RWPE2 (cell line): Measurements from ENCODE around the gene FNDC8.

ENCODE experiments used
- ATAC-seq: fragments of 200-7000 bp; cut with Tn5 transposase; 3 replicates; pipeline ENCODE4 v1.9.1; 2021; ENCODE audit warnings: low read depth
- DNase-seq: peaks from one replicate; pipeline ENCODE4 v3.0.0-alpha.2; 2020; ENCODE audit warnings: low spot score
- H3K27ac ChIP-seq: fragments of 450-650 bp; 2 replicates; pipeline ENCODE4 v1.5.1; 2017; ENCODE audit warnings: mild to moderate bottlenecking; ENCODE audit not compliant: poor library complexity, severe bottlenecking
- H3K27me3 ChIP-seq: fragments of 250-450 bp; sonication (Bioruptor Pico); 2 replicates; pipeline ENCODE4 v1.5.1; 2021; ENCODE audit warnings: mild to moderate bottlenecking, moderate library complexity; ENCODE audit not compliant: insufficient read depth, poor library complexity, severe bottlenecking
- H3K36me3 ChIP-seq: fragments of 250-450 bp; sonication (Bioruptor Pico); 2 replicates; pipeline ENCODE4 v1.5.1; 2020; ENCODE audit warnings: low read depth, mild to moderate bottlenecking, moderate library complexity
- H3K4me1 ChIP-seq: fragments of 250-450 bp; sonication (Bioruptor Pico); 2 replicates; pipeline ENCODE4 v1.5.1; 2021; ENCODE audit warnings: mild to moderate bottlenecking, moderate library complexity; ENCODE audit not compliant: insufficient read depth, poor library complexity, severe bottlenecking
- H3K4me3 ChIP-seq: fragments of 250-450 bp; sonication (Bioruptor Pico); 2 replicates; pipeline ENCODE4 v1.5.1; 2021; ENCODE audit warnings: mild to moderate bottlenecking, moderate library complexity; ENCODE audit not compliant: severe bottlenecking
- H3K9me3 ChIP-seq: fragments of 250-450 bp; sonication (Bioruptor Pico); 2 replicates; pipeline ENCODE4 v1.5.1; 2021; ENCODE audit warnings: mild to moderate bottlenecking, moderate library complexity; ENCODE audit not compliant: severe bottlenecking
- TF ChIP-seq, protein P1 (sequence below): fragments of 450-650 bp; IDR thresholded peaks from one replicate; pipeline ENCODE4 v1.5.1; 2017; ENCODE audit warnings: mild to moderate bottlenecking, moderate library complexity; ENCODE audit not compliant: poor library complexity, severe bottlenecking

Gene FNDC8

DNA sequence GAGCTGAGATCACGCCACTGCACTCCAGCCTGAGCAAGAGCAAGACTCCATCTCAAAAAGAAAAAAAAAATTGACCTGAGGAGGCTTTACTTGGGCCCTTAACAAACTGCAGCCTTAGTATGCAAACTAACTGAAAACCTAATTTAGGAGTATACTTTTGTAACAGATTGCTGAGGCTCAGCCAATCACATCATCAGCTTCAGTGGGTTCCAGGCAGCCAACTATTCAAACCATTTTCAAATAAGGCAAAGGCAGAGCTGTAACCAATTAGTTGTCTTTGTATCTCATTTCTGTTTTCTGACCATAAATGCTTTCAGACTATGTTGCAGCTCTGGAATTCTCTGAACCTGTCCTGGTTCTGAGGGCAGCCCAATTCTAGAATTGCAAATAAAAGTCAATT, 25.7 kb upstream of the FNDC8 start:
- Histone ChIP-seq H3K9me3 (no peaks in the 10 kb centered on the region), H3K4me1 (no peaks in the 10 kb centered on the region), H3K27ac (no peak overlapping the region), H3K4me3 (no peak overlapping the region), H3K27me3 (no peaks in the 10 kb centered on the region), H3K36me3 (no peaks in the 10 kb centered on the region)
- ATAC-seq (no peak), DNase-seq (no peak)
- TF ChIP-seq, protein P1, sequence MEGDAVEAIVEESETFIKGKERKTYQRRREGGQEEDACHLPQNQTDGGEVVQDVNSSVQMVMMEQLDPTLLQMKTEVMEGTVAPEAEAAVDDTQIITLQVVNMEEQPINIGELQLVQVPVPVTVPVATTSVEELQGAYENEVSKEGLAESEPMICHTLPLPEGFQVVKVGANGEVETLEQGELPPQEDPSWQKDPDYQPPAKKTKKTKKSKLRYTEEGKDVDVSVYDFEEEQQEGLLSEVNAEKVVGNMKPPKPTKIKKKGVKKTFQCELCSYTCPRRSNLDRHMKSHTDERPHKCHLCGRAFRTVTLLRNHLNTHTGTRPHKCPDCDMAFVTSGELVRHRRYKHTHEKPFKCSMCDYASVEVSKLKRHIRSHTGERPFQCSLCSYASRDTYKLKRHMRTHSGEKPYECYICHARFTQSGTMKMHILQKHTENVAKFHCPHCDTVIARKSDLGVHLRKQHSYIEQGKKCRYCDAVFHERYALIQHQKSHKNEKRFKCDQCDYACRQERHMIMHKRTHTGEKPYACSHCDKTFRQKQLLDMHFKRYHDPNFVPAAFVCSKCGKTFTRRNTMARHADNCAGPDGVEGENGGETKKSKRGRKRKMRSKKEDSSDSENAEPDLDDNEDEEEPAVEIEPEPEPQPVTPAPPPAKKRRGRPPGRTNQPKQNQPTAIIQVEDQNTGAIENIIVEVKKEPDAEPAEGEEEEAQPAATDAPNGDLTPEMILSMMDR: no peak

DNA sequence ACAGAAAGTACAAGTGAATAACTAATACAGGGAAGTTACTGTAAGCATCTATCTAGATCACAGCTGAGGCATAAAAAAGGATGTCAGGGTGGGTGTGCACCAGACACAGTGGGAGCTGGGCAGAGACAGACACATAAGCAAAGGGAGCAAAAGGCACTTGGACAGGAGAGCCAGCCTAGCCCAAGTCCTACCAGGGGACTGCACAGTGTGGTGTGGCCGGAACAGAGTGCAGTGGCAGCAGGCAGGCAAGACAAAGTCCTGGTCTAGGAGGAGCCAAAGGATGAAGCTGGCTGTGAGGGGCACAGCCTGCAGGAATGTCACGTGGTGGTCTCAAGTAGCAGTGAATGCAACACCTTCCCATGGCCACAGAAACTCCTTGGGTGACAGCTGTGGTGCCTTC, 23.6 kb upstream of the FNDC8 start:
- DNase-seq: no peak
- H3K36me3 ChIP-seq: peaks cover 6% of the 10 kb centered on the region; the same call in 1 of the 2 replicates
- H3K4me3 ChIP-seq: no peak overlapping the region
- H3K4me1 ChIP-seq: no peaks in the 10 kb centered on the region
- H3K27ac ChIP-seq: no peak overlapping the region
- H3K9me3 ChIP-seq: no peaks in the 10 kb centered on the region
- ATAC-seq: no peak
- no peaks in the 10 kb centered on the region for H3K27me3 ChIP-seq
- TF ChIP-seq, protein P1: no peak

DNA sequence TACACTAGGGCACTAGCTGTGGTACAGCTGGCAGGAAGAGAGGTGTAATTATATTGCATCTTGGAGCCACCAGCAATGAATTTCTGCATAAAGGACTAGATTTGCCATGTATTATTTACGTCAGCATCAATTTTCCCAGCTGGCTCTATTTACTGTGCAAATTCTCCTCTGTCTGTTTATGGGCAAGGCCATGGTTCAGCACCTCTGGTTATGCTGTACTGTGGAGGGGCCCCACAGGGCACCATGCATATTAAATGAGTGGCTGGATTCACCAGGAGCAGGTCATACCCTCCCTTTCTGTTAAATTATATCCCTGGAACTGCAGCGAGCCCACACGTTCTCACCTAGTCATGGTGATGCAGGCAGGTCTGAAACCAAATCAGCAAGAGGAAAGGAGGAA, 21.5 kb upstream of the FNDC8 start:
- ATAC-seq: no peak
- DNase-seq: no peak
- no peaks in the 10 kb centered on the region for H3K4me1 ChIP-seq
- H3K27ac ChIP-seq: no peak overlapping the region
- no peaks in the 10 kb centered on the region for H3K27me3 ChIP-seq
- H3K36me3 ChIP-seq: peaks cover 6% of the 10 kb centered on the region
- H3K4me3 ChIP-seq: no peak overlapping the region
- H3K9me3 ChIP-seq: no peaks in the 10 kb centered on the region
- TF ChIP-seq, protein P1: no peak

DNA sequence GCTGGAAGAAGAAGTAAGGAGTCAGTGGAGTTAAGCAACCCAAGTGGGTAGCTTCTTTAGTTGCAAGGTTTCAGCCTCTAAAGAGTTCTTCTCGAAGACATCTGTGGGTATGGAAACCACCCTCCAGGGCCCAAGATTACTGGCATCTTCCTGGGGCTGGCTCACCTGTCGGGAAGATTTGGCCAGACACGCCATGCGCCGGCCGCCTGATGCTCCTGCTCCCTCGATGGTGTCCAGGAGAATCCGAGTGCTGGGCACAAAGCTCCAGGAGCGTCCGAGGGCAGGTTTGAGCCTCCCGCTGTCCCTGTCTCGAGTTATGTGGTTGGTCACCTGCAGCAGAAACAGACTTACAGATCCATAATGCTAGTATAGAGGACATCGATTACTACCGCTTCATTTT, 20.4 kb upstream of the FNDC8 start:
- TF ChIP-seq, protein P1: no peak
- H3K4me3 ChIP-seq: no peak overlapping the region
- no peaks in the 10 kb centered on the region for H3K27me3 ChIP-seq
- H3K36me3 ChIP-seq: peaks cover 8% of the 10 kb centered on the region
- no peaks in the 10 kb centered on the region for H3K9me3 ChIP-seq
- no peak overlapping the region for H3K27ac ChIP-seq
- DNase-seq (no peak), ATAC-seq (no peak)
- H3K4me1 ChIP-seq: no peaks in the 10 kb centered on the region

DNA sequence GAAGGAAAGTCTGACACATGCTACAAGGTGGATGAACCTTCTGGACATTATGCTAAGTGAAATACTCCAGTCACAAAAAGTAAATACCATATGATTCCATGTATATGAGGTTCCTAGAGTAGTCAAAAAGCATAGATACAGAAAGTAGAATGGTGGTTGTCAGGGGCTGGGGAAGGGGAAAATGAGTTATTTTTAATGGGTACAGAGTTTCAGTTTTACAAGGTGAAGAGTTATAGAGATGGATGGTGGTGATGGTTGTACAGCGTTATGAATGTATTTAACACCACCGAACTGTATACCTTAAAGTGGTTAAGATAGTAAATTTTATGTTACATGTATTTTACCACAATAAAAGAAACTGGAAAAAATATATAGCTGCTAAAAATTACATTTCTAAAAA, 19.7 kb upstream of the FNDC8 start:
- Histone ChIP-seq H3K27me3 (no peaks in the 10 kb centered on the region), H3K36me3 (peaks cover 9% of the 10 kb centered on the region), H3K4me3 (no peak overlapping the region), H3K27ac (no peak overlapping the region), H3K4me1 (no peaks in the 10 kb centered on the region), H3K9me3 (no peaks in the 10 kb centered on the region)
- no peak for DNase-seq
- TF ChIP-seq, protein P1: no peak
- no peak for ATAC-seq
